GM18907 (cell line): Measurements from ENCODE around the gene SRRT.
"Not testable (repeated sequence)": the region's sequence is repeated elsewhere in the genome, so short reads cannot be mapped to it uniquely, and the experiment has no call there.

Experiments
- ATAC-seq: cut with Tn5 transposase; IDR thresholded peaks from one replicate; pipeline ENCODE4 v1.9.1; 2021; ENCODE audit warnings: mild to moderate bottlenecking, moderate library complexity; ENCODE audit not compliant: unreplicated experiment

SRRT gene

DNA sequence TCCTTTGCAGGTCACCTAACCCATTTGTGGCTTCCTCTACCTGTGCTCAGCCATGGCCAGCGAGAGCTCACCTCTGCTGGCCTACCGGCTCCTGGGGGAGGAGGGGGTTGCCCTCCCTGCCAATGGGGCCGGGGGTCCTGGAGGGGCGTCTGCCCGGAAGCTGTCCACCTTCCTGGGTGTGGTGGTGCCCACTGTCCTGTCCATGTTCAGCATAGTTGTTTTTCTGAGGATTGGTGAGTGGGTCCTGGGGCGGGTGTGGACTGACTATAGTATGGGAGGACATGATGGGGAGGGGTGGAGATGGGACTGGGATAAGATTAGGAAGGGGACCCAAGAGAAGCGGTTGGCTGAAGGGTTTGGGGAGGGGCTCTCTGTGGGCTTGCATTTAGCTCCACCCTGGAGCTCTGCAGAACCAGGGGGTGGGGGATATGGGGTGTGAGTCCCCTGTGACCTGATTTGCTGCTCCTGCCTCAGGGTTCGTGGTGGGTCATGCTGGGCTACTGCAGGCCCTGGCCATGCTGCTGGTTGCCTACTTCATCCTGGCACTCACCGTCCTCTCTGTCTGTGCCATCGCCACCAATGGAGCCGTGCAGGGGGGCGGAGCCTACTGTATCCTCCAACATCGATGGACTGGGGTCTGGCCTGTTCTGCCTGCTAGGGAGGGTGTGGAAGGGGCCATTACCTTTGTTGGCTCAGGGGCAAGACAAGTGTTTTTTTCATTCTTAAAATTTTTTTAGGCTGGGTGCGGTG lies 20.6 kb upstream of the SRRT start:
- ATAC-seq: no peak

DNA sequence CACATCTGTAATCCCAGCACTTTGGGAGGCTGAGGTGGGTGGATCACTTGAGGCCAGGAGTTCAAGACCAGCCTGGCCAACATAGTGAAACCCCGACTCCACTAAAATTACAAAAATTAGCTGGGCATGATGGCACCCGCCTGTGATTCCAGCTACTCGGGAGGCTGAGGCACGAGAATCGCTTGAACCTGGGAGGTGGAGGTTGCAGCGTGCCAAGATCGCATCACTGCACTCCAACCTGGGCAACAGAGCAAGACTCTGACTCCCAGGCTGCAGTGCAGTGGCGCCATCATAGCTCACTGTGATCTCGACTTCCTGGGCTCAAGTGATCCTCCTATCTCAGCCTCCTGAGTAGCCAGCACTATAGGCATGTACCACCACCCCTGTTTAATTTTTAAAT lies 20.0 kb upstream of the SRRT start:
- not testable (repeated sequence) for ATAC-seq

GRCh38 chr7:100855515-100855914 lies 19.4 kb upstream of the SRRT start:
- ATAC-seq: no peak

GRCh38 chr7:100856871-100857282 lies 18.0 kb upstream of the SRRT start:
- no peak for ATAC-seq

DNA sequence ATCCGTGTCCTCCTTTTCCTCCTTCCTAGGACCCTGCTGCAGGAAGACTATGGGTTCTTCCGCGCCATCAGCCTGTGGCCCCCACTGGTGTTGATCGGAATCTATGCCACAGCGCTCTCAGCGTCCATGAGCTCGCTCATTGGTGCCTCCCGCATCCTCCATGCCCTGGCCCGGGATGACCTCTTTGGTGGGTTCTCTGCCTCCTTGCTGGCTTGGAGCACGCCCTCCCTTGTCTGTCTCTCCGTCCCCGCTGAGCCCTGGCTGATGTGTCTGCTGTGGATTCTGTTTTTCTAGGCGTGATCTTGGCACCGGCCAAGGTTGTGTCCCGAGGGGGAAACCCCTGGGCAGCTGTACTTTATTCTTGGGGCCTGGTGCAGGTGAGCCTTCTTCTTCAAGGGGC lies 15.0 kb upstream of the SRRT start:
- no peak for ATAC-seq

GRCh38 chr7:100860702-100861615 lies 13.9 kb upstream of the SRRT start:
- ATAC-seq: no peak

DNA sequence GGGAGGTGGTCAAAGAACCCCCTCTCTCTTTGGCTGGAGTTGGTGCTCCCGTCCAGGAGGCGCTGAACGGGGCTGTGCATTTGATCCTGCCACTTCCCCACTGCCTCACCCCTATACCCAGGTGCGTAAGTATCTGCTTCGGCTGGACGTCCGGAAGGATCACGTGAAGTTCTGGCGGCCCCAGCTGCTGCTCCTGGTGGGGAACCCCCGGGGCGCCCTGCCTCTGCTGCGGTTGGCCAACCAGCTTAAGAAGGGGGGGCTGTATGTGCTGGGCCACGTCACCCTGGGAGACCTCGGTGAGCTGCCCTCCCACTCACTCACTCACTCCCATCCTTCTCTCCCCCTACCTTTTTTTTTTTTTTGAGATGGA lies 13.3 kb upstream of the SRRT start:
- ATAC-seq: no peak

- ATAC-seq: no peak
Measured at GRCh38 chr7:100863406-100863950, 11.4 kb upstream of the SRRT start.

DNA sequence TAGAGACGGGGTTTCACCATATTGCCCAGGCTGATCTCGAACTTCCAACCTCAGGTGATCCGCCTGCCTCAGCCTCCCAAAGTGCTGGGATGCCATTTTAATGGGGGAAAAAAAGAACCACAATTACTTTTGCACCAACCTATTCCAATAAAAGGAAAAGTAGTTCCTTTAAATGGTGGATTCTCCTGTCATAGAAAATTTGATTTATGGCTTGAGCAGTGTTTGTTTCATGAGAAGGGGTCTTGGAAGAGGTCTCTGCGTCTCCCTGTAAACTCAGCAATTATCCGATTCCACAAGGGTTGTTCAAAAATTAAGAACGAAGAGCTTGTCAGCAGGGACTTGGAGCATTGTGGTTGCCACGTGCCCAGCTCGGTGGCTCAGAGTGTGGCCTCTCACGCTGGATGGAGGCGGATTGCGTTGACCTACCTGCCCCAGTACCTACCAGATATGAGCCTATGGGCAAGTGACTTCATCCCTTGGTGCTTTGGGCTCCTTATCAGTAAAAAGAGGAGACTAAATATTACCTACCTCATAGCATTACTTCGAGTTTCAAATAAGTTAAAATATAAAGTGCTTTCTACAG lies 10.5 kb upstream of the SRRT start:
- no peak for ATAC-seq

GRCh38 chr7:100865372-100865911 lies 9.5 kb upstream of the SRRT start:
- no peak for ATAC-seq

DNA sequence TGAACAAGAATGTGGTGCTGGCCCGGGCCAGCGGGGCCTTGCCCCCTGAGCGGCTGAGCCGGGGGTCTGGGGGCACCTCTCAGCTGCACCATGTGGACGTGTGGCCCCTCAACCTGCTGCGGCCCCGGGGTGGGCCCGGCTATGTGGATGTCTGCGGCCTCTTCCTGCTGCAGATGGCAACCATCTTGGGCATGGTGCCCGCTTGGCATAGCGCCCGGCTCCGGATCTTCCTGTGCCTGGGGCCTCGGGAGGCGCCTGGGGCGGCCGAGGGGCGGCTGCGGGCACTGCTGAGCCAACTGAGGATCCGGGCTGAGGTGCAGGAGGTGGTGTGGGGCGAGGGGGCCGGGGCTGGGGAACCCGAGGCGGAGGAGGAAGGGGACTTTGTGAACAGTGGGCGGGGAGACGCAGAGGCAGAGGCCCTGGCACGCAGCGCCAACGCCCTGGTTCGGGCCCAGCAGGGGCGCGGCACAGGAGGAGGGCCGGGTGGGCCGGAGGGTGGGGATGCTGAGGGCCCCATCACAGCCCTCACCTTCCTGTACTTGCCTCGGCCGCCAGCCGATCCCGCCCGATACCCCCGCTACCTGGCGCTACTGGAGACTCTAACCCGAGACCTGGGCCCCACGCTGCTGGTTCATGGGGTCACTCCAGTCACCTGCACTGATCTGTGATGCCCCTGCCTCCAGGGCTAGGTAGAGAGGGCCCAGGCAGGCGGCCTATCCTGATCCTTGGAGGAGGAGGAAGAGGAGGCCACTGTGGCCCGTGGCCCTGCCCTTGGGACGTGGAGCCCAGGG lies 8.8 kb upstream of the SRRT start:
- no peak for ATAC-seq

- ATAC-seq: no peak
Measured at GRCh38 chr7:100866729-100867039, 8.2 kb upstream of the SRRT start.

- ATAC-seq: no peak
Measured at GRCh38 chr7:100867040-100867775, 7.7 kb upstream of the SRRT start, which contains the start of gene TRIP6. Gene TRIP6 (plus strand): TSS chr7:100867387. CDS start chr7:100867498, 111 bp downstream.

DNA sequence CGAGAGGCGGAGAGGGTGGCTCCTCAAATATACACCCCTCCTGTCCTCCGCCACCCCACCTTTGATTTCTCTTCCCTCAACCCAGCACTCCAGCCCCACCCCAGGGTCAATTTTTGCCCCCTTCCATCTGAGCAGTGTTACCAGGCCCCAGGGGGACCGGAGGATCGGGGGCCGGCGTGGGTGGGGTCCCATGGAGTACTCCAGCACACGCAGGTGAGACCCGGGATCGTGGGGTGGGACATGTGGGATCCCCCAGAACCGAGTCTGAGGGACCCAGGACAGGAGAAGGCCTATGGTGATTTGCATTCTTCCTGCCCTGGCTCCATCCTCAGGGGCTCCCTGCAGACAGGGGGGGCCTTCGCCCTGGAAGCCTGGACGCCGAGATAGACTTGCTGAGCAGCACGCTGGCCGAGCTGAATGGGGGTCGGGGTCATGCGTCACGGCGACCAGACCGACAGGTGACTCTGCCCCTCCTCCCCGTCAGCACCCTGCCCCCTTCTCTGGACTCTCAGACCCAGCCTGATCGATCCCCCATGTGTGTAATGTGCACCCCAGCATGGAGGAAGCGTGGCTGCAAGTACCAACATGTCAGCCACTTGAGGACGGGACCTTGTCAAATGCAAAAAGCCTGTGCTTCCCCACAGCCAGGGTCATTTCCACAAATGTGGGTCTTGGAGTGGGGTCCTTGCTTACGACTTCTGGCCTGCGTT lies 7.0 kb upstream of the SRRT start:
- no peak for ATAC-seq

DNA sequence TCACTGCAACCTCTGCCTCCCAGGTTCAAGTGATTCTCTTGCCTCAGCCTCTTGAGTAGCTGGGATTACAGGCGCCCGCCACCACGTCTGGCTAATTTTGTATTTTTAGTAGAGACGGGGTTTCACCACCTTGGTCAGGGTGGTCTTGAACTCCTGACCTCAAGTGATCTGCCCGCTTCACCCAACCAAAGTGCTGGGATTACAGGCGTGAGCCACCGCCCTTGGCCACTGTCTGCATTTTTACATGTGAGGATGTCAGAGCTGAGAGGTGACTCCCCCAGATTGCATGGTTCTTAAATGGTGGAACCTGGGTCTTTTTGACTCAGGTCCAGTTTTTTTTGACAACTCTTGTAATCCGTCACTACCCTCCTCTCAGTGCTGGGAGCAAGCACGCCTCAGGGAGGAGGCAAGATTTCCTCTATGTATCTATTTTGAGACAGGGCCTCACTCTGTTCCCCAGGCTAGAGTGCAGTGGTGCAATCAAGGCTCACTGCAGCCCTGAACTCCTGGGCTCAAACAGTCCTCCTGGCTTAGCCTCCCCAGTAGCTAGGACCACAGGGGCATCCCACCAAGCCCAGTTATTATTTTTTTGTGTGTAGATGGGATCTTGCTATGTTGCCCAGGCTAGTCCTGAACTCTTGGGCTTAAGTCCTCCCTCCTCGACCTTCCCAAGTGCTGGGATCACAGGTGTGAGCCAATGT lies 1.2 kb upstream of the SRRT start:
- ATAC-seq: no peak

- no peak for ATAC-seq
Measured at GRCh38 chr7:100874300-100874576, 665 bp upstream of the SRRT start.

GRCh38 chr7:100875356-100875751 lies 451 bp downstream of the SRRT start:
- peak; percentile 17 for ATAC-seq

GRCh38 chr7:100878013-100878412 lies 3.1 kb downstream of the SRRT start:
- ATAC-seq: no peak

DNA sequence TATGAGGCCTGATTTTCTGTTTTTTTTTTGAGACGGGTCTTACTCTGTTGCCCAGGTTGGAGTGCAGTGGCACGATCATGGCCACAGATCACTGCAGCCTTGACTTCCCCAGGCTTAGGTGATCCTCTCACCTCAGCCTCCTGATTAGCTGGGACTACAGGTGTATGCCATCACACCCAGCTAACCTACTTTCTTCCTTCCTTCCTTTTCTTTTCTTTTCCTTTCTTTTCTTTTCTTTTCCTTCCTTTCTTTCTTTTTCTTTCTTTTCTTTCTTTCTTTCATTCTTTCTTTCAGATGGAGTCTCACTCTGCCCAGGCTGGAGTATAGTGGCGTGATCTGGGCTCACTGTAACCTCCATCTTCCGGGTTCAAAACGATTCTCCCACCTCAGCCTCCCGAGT lies 3.8 kb downstream of the SRRT start:
- ATAC-seq: no peak
